ENCODE data around the gene MB21D2.

- TF ChIP-seq GATA2 (IDR thresholded peaks at IDR 0.05; ENCODE audit: low read depth, low read length): no peak
- TF ChIP-seq GATA3 (IDR thresholded peaks at IDR 0.05; ENCODE audit: low read depth, low read length): no peak
Observed at GRCh38 chr3:192931825-192932224, 14.2 kb upstream of the MB21D2 start.

Measured in SH-SY5Y (cell line).